HepG2 (cell line): Measurements from ENCODE around the gene MOV10L1.
A peak's percentile ranks its signal among the peaks of the same experiment; 100 is the strongest.

Source experiments
- BHLHE40 ChIP-seq: IDR thresholded peaks from 2 replicates; pipeline ENCODE4 v1.6.1; 2011; ENCODE audit warnings: low read length, improper control_type of control experiment
- EHMT2 ChIP-seq: fragments of 200-600 bp; sonication (generic); IDR thresholded peaks from 2 replicates; pipeline ENCODE4 v1.7.0; 2017; ENCODE audit warnings: antibody characterized with exemption, low read depth, low read length, borderline replicate concordance
- HOMEZ ChIP-seq: IDR thresholded peaks from 2 replicates; pipeline ENCODE4 v1.6.1; 2016; ENCODE audit warnings: low read depth
- MBD4 ChIP-seq: IDR thresholded peaks from 2 replicates; pipeline ENCODE4 v1.6.1; 2012; ENCODE audit warnings: low read length, inconsistent platforms, borderline replicate concordance
- MTF1 ChIP-seq: sonication (generic); formaldehyde crosslinking; IDR thresholded peaks from 2 replicates; pipeline ENCODE4 v1.5.0; 2020; ENCODE audit warnings: missing genetic modification reagents
- RELA ChIP-seq: sonication (generic); formaldehyde crosslinking; IDR thresholded peaks from 2 replicates; pipeline ENCODE4 v1.4.0; 2020; ENCODE audit warnings: missing genetic modification reagents
- SIN3A ChIP-seq: IDR thresholded peaks from 2 replicates; pipeline ENCODE4 v1.6.1; 2011; ENCODE audit warnings: low read depth, mild to moderate bottlenecking, control low read depth, low read length, borderline replicate concordance
- SP4 ChIP-seq: sonication (generic); formaldehyde crosslinking; IDR thresholded peaks from 2 replicates; pipeline ENCODE4 v1.8.1; 2023; ENCODE audit warnings: mild to moderate bottlenecking, missing genetic modification reagents
- ZNF607 ChIP-seq: sonication (generic); formaldehyde crosslinking; IDR thresholded peaks from 2 replicates; pipeline ENCODE4 v1.5.1; 2020; ENCODE audit warnings: missing genetic modification reagents, mild to moderate bottlenecking, borderline replicate concordance
- ZNF614 ChIP-seq: IDR thresholded peaks from 2 replicates; pipeline ENCODE4 v1.6.1; 2018; ENCODE audit warnings: missing biosample characterization, missing genetic modification reagents, inconsistent platforms, borderline replicate concordance

GRCh38 chr22:50139843-50140415 lies 50.1 kb downstream of the MOV10L1 start:
- TF ChIP-seq HOMEZ (CRISPR knock-in tag) (no peak), MTF1 (no peak), ZNF607 (no peak), ZNF614 (CRISPR knock-in tag) (no peak), BHLHE40 (0 out of 2 replicates have a peak, but pooled peaks have one; percentile 18), SP4 (CRISPR knock-in tag) (no peak), SIN3A (no peak), MBD4 (no peak), EHMT2 (no peak), RELA (CRISPR knock-in tag) (no peak)
